Measurements from ENCODE around the gene TMEM245. TPM values are rescaled to one million over a fixed set of nuclear protein-coding genes. Genes with fewer than 3 reads are reported as not detected.

TMEM245 gene
- polyA plus RNA-seq, 3 donors, result 57.1 to 88.9 (median 76.0) TPM

DNA sequence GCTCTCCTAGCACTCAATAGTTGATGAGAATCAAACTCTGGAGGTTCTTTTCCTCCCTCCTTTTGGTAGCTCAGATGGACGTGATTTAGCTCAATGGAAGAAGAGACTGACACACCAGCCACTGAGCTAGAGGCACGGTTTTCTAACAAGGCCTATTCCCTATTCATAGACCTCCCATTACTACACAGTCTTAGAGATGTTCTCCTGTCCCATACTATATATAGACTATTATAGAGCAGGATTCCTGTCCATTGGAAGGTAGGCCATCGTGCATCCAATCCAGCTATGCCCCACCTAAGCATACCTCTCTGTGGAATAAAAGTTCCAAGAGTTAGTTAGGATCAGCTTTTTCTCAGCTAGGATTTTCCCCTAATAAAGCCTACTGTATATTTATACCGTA lies 76.2 kb downstream of the TMEM245 start:
- DNase-seq (ENCODE audit: extremely low read depth in 1 of 11, low read depth in 9 of 11, low spot score in 4 of 11), result no peak

- DNase-seq (ENCODE audit: extremely low read depth in 1 of 11, low read depth in 9 of 11, low spot score in 4 of 11), result no peak
Observed at GRCh38 chr9:109040571-109040970, 79.2 kb downstream of the TMEM245 start.

- DNase-seq (ENCODE audit: extremely low read depth in 1 of 11, low read depth in 9 of 11, low spot score in 4 of 11), result no peak
Observed at GRCh38 chr9:109039539-109039938, 80.2 kb downstream of the TMEM245 start.

DNA sequence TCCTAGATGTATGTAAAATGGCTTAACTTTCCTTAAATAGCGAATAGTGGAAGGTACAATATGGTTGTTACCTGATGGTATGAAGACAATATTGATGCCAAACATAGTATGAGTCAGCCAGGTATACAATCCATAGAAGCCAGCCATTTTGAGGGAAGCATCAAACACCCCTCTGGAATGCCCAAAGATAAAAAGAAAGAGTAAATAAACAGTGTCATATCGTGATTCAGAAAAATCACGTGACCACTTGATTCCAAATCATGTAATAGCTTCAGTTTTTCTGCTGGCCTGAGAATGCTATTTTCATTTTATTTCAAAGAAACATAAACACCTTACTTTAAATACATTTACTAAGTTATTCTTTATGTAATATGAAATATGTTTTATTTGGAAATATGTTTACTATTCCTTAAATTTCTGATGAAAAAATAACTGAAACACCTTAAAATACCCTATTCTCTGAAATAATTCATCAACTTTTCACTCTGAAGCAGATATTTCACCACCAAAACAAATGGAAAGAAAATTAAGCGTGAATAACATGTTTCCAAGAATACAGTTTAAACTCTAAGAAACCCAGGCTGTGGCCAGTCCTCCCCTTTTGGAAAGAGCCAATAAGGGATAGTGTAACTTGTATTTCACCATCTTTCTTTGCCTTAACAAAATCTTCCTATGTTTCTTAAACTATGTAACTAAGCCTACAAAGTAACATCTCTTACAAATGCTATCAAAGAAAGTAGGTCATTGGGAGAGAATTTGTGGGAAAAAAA lies 81.6 kb downstream of the TMEM245 start:
- DNase-seq (ENCODE audit: extremely low read depth in 1 of 11, low read depth in 9 of 11, low spot score in 4 of 11), result no peak

DNA sequence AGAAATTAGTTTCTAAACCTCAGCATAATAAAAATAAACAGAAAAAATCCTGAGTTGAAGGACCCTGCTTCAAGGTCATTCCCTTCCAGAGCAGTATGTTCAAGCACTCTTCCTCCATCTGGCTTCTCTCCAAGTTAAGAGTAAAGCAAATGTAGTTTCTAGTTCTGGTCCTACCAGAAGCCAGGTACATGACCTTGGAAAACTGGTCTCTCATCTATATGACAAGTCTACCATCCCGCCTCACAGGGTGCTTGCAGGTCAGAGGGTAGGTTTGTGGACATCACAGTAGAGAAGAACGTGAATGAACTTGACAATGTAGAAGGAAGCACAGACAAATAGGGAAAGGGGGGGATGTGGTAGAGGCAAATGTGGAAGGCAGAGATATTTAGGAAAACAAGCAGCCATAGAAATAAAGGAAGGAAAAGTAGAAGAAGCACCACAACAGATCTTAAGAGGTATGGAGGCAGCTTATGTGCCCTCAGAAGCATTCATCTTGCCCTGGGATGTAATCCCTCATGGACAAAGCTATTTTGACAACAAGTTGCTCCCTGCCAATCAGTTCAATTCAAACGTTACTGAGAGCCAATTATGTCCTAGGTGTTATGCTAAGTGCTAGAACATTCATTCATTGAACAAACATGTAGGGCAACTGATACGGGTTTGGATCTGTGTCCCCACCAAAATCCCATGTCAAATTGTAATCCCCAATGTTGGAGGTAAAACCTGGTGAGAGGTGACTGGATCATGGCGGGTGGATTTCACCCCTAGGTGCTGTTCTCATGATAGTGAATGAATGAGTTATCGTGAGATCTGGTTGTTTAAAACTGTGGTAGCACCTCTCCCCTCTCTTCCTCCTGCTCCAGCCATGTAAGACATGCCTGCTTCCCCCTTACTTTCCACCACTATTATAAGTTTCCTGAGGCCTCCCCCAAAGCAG lies 82.7 kb downstream of the TMEM245 start:
- DNase-seq (ENCODE audit: extremely low read depth in 1 of 11, low read depth in 9 of 11, low spot score in 4 of 11), result no peak

- no peak for DNase-seq (ENCODE audit: extremely low read depth in 1 of 11, low read depth in 9 of 11, low spot score in 4 of 11)
Observed at GRCh38 chr9:109035684-109036423, 83.9 kb downstream of the TMEM245 start.

DNA sequence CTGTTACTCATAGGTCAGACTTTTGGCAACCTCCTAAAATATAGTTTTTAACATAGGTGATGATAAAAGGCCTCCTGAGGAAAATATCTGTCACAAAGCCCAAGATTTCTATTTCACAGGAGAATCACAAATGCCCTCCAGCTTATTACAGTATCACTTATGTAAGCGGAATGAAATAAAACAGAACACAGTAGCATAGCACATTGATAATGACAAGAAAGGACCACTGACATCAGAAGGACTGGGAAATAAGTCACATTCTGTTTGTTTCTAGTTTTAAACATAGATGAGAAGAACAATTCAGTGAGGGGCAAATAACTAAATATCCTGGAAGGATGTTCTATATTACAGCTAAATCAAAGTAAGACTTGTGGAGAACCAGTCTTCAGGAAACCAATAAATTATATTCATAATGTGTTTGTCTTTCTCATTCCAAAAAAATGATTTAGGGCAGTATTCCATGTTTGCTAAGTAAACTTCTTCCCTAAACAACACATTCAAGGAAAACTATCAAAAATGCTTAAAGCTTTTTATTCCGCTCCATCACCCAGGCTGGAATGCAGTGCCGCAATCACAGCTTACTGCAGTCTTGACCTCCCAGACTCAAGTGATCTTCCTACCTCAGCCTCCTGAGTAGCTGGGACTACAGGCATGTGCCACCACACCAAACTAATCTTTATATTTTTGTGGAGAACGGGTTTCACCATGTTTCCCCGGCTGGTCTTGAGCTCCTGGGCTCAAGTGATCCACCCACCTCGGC lies 85.6 kb downstream of the TMEM245 start:
- DNase-seq (ENCODE audit: extremely low read depth in 1 of 11, low read depth in 9 of 11, low spot score in 4 of 11), result no peak

- no peak for DNase-seq (ENCODE audit: extremely low read depth in 1 of 11, low read depth in 9 of 11, low spot score in 4 of 11)
Observed at GRCh38 chr9:109031241-109031640, 88.5 kb downstream of the TMEM245 start.

GRCh38 chr9:109030426-109030825 lies 89.3 kb downstream of the TMEM245 start:
- DNase-seq (ENCODE audit: extremely low read depth in 1 of 11, low read depth in 9 of 11, low spot score in 4 of 11), result no peak

DNA sequence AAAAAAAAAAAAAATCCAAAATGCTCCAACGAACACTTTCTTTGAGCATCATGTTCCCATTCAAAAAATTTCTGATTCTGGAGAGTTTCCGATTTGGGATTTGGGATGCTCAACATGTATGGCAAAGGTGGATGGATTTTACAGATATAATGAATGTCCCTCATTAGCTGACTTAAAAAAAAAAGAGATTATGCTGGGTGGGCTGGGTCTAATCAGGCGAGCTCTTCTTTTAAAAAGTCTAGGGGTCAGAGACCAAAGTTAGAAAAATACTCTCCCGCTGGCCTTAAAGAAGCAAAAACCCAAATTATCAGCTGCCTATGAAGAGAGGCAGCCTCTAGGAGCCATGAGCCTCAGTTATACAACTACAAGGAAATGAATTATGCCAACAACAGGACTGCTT lies 91.3 kb downstream of the TMEM245 start:
- no peak for DNase-seq (ENCODE audit: extremely low read depth in 1 of 11, low read depth in 9 of 11, low spot score in 4 of 11)

DNA sequence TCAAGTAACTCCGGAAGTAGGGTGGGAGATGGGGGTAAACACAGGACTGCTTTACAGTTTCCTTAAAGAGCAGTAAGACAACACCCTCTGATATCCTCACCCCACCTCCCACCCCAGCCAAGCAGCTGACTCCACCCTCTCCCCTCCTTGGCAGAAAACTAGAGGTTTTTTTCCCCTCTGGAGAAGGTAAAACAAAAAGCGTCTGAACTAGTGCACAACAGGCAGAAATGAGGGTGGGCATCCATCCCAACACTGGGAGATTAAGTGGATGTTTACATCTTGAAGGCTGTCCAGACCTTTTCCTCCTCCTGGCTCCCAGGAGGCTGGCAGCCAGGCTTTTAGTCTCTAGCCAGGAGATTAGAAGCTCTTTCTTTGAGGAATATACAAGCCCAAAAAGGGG lies 92.6 kb downstream of the TMEM245 start:
- DNase-seq (ENCODE audit: extremely low read depth in 1 of 11, low read depth in 9 of 11, low spot score in 4 of 11), result no peak

DNA sequence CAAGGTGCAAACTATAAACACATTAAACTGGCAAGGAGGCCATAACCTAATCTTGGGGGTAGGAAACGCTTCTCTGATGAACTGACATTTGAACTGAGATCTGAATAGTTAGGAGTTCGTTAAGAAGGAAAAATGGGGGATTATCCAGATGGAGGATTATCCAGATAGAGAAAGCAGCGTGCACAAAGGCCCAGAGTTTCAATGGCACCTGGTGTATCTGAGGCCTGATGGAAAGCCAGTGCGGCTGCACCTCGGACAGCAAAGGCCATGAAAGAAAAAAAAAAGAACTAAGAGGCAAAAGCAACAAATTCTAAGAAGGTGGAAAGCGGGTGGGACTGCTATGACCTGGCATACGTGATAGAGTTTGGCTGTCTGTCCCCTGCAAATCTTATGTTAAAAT lies 93.4 kb downstream of the TMEM245 start:
- no peak for DNase-seq (ENCODE audit: extremely low read depth in 1 of 11, low read depth in 9 of 11, low spot score in 4 of 11)

GRCh38 chr9:109022873-109023272 lies 96.9 kb downstream of the TMEM245 start:
- no peak for DNase-seq (ENCODE audit: extremely low read depth in 1 of 11, low read depth in 9 of 11, low spot score in 4 of 11)

GRCh38 chr9:109020581-109021511 lies 98.9 kb downstream of the TMEM245 start:
- DNase-seq (ENCODE audit: extremely low read depth in 1 of 11, low read depth in 9 of 11, low spot score in 4 of 11), result no peak

- DNase-seq (ENCODE audit: extremely low read depth in 1 of 11, low read depth in 9 of 11, low spot score in 4 of 11), result no peak
Observed at GRCh38 chr9:109020113-109020512, 99.6 kb downstream of the TMEM245 start.

GRCh38 chr9:109019420-109019819 lies 100.3 kb downstream of the TMEM245 start:
- no peak for DNase-seq (ENCODE audit: extremely low read depth in 1 of 11, low read depth in 9 of 11, low spot score in 4 of 11)

DNA sequence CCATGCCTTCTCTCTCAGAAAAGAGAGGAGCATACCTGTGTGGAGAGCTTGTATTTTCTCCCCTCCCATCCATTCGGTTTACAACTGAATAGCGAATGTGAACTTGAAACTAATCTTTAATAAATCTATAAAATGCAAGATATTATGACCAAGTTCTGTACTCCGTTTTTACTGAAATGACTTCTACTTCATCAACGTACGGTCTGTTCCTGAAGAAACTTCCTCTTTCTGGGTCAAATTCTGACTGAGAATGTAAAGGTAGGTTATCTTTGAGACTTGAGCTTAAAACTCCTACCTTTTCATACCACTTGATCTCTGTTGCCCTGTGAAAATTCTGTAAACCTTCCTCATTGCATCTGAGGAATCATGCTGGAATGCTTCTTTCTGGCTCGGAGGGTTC lies 102.3 kb downstream of the TMEM245 start:
- no peak for DNase-seq (ENCODE audit: extremely low read depth in 1 of 11, low read depth in 9 of 11, low spot score in 4 of 11)

GRCh38 chr9:109017061-109017460 lies 102.7 kb downstream of the TMEM245 start:
- no peak for DNase-seq (ENCODE audit: extremely low read depth in 1 of 11, low read depth in 9 of 11, low spot score in 4 of 11)
